Endometrial microvascular endothelial cells (primary cell): ENCODE data around the gene TENM4. TPM values are rescaled to one million over a fixed set of nuclear protein-coding genes. Genes with fewer than 3 reads are reported as not detected.

ENCODE experiments used
- in situ Hi-C: cut with HindIII; loops from 2 replicates; pipeline ENCODE4 v1.10.0; 2017; ENCODE audit warnings: low sequenced_read_pairs, low pct_unique_long_range_greater_than_20kb; ENCODE audit errors: inconsistent ontology term
- total RNA-seq: library from RNA; depleted of rRNA; stranded (reverse); fragments of >200 nt; gene quantifications from one replicate; pipeline ENCODE4 v1.2.3, GENCODE V29; 2015; ENCODE audit errors: inconsistent ontology term

The TENM4 gene
- total RNA-seq, 1 donor from 2014 or later = 1.4 TPM

- in situ Hi-C loops = no loop called here
Observed at GRCh38 chr11:79184285-79184684, 256.5 kb downstream of the TENM4 start.

DNA sequence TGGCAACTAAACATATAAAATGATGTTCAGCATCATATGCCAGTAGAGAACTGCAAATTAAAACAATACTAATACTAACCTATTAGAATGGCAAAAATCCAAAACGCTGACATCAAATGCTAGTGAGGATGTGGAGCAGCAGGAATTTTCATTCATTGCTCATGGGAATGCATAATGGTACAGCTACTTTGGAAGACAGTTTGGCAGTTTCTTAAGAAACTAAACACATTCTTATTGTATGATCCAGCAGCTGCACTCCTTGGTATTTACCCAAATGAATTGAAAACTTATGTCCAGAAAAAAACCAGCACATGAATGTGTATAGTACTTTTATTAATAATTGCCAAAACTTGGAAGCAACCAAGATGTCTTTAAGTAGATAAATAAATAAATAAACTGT, 258.0 kb downstream of the TENM4 start:
- in situ Hi-C loops = no loop called here

DNA sequence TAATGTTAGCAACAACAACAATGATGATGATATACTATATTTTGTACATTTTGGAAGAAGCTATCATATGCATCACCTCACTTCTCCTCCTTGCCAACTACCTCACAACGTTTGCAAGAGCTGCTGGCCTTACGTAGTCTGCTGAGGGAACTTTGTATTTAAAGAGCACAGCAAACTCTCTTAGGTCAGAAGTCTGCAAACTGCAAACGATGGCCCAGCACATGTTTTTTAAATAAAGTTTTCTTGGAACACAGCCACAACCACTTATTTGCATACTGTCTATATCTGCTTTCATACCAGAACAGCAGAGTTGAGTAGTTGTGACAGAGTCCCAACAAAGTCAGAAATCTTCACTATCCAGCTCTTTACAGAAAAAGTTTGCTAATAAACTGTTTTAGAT, 261.7 kb downstream of the TENM4 start:
- in situ Hi-C loops = no loop called here

DNA sequence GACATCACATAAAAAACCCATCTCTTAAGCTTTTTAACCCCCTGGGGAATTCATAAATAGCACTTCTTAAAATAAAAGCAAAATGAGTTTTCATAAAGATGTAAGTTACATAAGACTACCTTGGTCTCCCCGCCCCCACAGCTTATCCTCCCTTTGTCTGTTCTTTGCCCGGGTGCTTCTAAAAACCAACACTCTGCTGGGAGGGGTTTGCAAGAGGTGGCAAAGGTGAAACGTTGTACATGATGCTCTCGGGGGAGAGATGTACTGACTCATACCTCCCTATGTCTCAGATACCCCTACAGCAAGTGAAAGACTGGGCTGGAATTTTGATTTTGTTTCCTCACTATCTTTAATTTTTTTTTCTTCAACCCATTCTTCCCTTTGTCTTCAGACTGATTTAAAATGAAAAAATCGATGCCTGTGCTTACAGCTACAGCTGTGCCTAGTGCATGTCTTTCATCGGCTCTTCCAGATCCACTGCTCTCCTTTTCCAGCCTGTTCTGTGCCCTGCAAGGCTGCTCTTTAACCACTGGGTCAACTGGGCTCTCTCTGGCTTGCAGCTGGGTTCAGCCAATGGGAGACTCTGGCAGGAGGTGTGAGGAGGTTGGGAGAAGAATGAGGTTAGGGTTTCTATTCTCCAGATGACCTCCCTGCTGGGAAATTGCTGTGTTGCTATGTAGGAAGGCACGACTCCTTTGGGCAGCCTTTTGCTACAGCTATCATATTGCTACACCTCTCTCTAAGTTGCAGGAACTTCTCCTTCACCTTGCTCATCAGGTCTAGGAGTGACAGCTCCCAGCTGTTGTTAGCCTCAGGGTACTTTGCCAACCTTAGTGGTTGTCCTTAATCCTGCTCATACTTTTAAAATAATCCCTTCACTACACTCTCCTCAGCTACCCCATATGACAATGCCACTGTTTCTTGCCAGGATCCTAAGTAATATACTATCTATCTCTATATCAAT, 266.5 kb downstream of the TENM4 start:
- in situ Hi-C loops = no loop called here

DNA sequence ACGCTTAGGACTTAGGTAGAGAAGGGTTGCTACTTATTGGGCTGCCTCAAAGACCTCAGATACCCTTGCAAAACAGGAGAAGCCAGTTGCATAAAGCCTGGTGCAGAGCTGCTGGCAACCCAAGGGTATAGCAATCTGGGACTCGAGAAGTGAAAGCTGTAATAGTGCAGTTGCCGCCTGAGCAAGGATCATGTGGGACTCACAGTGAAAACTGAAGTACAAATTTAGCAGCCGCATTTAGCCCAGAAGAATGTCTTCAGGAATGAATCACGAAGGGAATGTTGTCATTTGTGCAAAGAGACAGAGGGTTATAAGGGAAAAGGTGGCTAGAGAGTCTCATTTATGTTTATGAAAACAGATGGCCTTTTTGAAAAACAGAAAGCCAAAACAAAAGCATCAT, 267.2 kb downstream of the TENM4 start:
- in situ Hi-C loops = no loop called here

GRCh38 chr11:79170321-79170720, 270.5 kb downstream of the TENM4 start:
- in situ Hi-C loops = no loop called here

DNA sequence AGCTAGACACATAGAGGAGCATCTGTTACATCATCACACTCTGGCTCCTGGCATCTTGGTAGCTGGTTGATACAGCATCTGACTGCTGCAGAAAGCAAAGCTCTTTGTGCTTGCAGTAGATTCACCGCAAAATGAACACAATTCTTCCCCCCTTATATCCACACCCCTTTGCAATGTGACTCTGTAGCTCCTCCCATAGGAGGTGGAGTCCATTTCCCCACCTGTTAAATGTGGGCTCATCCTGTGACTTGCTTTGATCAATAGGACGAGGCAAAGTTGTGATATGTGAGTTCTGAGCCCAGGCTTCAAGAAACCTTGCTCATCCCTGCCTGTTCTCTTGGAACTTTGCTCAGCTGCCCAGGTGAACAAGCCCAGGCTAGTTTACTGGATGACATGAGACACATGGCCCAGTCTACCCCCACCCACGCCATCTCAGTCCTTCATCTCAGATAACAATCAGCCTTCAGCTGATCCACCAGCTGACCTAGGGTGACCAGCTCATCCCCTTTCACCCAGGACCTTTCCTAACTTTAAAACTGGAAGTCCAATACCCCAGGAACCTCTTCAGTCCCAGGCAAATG, 272.2 kb downstream of the TENM4 start:
- in situ Hi-C loops = no loop called here

DNA sequence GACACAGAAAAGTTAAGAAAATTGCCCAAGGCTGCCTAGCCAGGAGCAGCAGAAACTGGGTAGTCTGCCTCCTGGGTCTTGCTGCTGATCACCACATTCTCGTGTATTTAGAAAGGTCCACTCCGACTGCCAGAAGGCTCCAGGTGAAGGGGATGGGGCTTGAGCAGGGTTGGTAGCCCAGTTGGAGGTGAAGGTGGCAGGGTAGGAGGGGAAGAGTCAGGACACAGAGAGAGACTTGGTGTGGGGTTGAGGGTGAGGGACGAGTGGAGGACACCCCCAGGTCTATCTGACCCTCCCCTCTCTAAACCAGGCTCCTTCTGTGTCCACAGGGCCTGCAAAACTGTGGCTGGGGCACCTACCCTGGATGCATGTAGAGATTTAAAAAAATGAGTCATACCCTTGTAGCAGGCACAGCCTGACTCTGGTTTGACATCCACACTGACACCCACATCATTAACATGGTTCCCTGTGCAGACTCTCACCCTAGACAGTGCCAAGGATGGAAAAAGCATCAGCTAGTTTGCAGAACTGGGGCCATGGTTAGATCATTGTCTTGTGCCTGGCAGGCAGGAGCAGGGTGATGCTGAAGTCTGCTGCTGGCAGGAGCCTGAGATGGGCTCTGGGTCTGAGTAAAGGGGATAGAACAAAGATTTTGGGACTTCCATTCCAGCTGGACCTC, 273.2 kb downstream of the TENM4 start:
- in situ Hi-C loops = no loop called here

DNA sequence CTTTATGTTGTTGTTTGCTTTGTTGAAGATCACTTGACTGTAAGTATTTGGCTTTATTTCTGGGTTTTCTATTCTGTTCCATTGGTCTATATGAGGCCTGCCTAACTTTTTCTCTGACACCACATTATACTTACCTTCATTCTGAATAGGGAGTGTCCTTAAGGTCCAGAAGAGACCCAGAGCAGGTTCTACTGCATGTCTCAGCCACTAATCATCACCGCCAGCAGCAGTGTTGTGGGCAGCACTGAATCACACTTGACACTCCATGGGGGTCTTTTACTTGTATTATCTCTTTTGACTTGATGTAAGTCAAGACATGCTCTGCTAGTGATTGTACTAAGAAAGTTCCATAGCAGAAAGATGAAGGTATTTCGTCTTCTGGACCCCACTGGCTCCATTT, 274.9 kb downstream of the TENM4 start:
- in situ Hi-C loops = no loop called here

DNA sequence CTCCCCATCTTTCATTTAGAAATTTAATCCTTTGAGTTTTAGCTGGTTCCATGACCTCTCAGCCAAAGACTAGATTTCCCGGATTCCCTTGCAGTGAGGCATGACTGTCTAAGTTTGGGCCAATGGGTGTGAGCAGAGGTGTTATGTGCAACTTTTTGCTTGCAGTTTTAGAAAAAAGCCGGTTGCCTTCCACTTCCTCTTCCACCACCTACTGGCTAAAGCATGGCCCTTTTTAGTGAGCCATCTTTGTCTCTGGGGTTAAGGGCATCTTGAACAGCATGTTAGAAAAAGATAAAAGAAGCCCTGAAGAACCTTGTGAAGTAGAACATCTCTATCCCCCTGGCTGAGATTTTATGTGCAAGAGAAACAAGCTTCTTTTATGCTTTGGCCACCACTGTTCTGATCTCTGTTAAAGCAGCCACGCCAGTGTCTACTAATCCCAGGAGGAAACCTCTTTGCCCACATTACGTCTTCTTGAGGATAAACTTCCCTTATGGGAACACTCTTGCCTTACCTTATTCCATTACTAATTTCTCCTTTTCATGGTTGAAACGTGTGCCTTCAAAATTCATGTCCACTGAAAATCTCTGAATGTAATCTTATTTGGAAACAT, 279.9 kb downstream of the TENM4 start:
- in situ Hi-C loops = no loop called here

GRCh38 chr11:79159657-79160450, 281.0 kb downstream of the TENM4 start:
- in situ Hi-C loops = no loop called here

- in situ Hi-C loops = no loop called here
Observed at GRCh38 chr11:79157738-79158137, 283.1 kb downstream of the TENM4 start.

DNA sequence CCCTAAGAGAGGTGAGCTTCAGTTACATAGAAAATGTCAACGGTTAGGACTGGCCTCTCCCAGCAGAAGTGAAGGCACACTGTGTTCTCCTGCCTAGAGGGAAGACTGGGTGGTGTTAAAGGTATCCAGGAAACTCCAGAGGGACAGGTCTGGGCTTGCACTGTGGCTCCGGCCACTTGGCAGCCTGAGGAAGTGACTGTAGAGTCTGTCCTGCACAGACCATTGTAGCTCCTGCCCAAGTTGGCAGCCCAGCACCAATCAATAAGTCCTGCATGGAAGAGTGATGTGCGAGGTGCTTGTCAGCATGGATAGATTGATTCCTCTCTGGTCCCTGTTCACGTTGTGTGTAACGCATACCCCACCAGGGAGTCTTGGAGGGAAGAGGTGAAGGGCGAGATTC, 284.8 kb downstream of the TENM4 start:
- in situ Hi-C loops = no loop called here

- in situ Hi-C loops = no loop called here
Observed at GRCh38 chr11:79155237-79155636, 285.6 kb downstream of the TENM4 start.

- in situ Hi-C loops = no loop called here
Observed at GRCh38 chr11:79152511-79152910, 288.3 kb downstream of the TENM4 start.

DNA sequence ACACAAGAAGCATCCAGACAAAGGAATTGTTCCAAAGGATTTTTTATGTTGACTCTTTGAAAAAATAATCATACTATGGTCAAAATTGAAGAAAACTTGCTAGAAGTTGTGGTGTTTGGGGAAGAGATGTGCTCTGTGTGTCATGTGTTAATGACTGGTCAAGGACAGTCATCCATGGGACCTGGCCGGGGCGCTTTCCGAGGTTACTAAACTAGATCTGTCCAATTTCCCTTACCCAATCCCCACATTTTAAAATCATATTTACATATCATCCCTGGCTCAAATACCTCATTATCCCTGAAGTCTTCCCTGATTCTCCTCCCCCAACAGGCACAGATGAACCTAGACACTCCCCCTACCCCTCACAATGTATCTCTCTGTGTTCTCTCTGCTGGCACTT, 289.4 kb downstream of the TENM4 start:
- in situ Hi-C loops = no loop called here

GRCh38 chr11:79150966-79151365, 289.9 kb downstream of the TENM4 start:
- in situ Hi-C loops = no loop called here

DNA sequence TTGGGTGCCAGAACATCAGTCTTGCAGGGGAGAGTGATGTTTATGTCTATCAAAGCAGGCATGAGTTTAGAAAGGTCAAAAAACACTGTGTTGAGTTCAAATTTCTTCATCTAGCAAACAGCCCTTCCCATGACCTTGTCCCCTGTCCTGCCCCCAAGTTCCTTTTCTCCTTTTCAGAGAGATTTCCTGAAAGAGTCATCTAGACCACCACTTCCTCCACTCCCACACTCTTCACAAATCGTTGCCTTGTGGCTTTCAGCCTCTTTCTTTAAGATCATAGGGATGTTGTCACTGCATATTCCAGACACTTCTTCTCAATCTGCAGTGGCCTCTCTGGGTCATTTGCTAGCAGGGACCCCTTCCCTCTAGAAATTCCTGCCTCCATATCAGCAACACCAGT, 290.5 kb downstream of the TENM4 start:
- in situ Hi-C loops = no loop called here

GRCh38 chr11:79147731-79148130, 293.1 kb downstream of the TENM4 start:
- in situ Hi-C loops = no loop called here
